IMR-90 (cell line): ENCODE measurements around the gene PLEKHG7.

ENCODE experiments used
- CTCF ChIP-seq: conservative IDR thresholded peaks from 2 replicates; pipeline ENCODE4 v1.5.1; 2012; ENCODE audit warnings: mild to moderate bottlenecking, low read depth, low read length, improper control_type of control experiment
- RFX5 ChIP-seq: IDR thresholded peaks from 2 replicates; pipeline ENCODE4 v1.8.0; 2012; ENCODE audit warnings: low read depth, mild to moderate bottlenecking, low read length, moderate library complexity

- TF ChIP-seq CTCF (no peak), RFX5 (no peak)
These were observed 24.1 kb downstream of the PLEKHG7 start for GRCh38 chr12:92726850-92727249.
